GM19455 (cell line): ENCODE measurements around the gene TKTL1.
"Not testable (repeated sequence)": the region's sequence is repeated elsewhere in the genome, so short reads cannot be mapped to it uniquely, and the experiment has no call there.

Source experiments
- ATAC-seq: cut with Tn5 transposase; IDR thresholded peaks from one replicate; pipeline ENCODE4 v1.9.1; 2021; ENCODE audit not compliant: unreplicated experiment

TKTL1 gene, protein sequence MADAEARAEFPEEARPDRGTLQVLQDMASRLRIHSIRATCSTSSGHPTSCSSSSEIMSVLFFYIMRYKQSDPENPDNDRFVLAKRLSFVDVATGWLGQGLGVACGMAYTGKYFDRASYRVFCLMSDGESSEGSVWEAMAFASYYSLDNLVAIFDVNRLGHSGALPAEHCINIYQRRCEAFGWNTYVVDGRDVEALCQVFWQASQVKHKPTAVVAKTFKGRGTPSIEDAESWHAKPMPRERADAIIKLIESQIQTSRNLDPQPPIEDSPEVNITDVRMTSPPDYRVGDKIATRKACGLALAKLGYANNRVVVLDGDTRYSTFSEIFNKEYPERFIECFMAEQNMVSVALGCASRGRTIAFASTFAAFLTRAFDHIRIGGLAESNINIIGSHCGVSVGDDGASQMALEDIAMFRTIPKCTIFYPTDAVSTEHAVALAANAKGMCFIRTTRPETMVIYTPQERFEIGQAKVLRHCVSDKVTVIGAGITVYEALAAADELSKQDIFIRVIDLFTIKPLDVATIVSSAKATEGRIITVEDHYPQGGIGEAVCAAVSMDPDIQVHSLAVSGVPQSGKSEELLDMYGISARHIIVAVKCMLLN

DNA sequence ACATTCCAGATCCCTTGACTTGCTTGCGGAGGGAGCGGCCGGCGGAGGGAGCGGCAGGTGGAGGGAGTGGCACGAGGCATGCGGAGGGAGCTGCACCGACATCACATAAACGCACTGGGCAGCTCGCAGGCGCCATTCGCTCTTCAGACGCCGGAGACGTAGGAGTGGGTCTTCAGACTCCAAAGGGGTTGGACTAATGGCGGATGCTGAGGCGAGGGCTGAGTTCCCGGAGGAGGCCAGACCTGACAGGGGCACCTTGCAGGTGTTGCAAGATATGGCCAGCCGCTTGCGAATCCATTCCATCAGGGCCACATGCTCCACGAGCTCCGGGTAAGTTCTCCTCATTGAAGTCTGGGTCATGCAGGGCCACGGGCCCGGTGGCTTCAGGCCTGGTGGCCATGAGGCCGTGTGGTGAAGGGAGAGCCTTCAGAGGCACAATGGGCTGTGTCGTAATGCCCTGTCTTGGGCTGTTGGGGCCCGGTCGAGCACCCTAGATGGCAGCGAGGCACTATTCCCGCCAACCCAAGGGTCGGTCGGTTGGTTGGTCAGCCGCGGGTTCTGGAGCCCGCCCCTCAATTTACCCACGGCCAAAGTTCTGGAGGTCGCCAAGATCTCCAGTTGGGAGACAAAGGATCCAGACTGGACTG is at the start of gene TKTL1:
Gene TKTL1 (plus strand): TSS at position 132 of the 647 bp plus-strand sequence. CDS start 65 bp downstream, at position 197.
- ATAC-seq, result no peak

DNA sequence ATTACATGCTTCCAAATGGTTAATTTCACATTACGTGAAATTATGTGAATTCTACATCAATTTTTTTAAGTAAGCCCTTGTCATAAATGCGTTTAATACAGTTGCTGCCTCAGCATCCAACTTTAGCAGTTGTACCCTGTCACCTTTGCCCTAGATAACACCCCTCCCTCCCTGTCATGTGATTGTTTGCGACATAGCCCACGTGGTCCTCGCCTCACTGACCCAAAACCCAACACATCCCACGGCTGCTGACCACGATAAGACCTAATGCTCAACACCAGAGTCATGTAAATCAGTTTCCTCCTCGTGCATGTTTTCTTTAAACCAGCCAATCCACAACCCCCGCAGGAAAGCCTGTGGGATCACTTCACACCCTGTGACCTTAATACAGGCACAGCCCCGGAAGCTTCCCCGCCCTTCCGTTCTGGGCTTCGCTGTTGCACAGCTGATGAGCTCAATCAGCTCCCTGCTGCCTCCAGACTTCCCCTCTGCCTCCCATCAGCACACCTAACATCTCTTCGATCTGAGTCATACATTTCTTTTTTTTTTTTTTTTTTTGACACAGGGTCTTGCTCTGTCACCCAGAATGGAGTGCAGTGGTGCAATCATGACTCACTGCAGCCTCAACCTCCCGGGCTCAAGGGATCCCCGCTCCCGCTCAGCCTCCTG is 48.1 kb upstream of the TKTL1 start:
- ATAC-seq, result not testable (repeated sequence)

DNA sequence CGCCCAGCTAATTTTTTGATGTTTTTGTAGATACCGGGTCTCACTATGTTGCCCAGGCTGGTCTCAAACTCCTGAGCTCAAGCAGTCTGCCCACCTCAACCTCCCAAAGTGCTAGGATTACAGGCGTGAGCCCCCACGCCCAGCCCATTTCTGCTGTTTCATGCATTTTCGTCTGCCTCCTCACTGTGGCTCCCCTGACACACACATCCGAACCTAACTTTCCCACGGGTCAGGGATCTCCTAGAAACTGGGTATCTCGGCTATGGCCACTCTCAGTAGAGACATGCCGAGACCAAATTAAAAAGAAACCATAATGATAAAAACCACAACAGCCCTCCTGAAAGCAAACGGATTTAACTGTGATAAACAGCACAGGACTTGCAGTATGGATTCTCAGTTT is 47.5 kb upstream of the TKTL1 start:
- ATAC-seq, result not testable (repeated sequence)

DNA sequence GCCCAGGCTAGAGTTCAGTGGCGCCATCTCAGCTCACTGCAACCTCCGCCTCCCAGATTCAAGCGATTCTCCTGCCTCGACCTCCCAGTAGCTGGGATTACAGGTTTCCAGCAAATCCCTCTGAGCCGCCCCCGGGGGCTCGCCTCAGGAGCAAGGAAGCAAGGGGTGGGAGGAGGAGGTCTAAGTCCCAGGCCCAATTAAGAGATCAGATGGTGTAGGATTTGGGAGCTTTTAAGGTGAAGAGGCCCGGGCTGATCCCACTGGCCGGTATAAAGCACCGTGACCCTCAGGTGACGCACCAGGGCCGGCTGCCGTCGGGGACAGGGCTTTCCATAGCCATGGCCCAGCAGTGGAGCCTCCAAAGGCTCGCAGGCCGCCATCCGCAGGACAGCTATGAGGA is 38.3 kb upstream of the TKTL1 start, which contains the start of gene OPN1MW3:
Gene OPN1MW3 (plus strand): TSS at position 301 of the 400 bp plus-strand sequence. CDS start 38 bp downstream, at position 339.
- not testable (repeated sequence) for ATAC-seq

DNA sequence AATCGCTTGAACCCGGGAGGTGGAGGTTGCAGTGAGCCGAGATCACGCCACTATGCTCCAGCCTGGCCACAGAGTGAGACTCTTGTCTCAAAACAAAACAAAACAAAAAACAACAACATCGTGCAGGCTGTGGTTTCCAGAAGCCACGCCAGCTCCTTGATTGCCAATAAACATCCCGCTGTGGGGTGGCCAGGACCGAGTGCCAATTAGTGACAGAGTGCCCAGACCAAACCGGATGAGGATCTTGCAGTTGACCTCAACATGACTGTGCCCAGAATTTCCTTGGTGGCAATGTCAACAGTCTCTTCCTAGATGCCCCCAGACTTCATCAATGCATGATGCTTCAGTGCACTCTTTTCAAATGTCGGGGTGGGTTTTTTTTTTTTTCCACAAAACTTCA is 36.9 kb upstream of the TKTL1 start:
- ATAC-seq, result not testable (repeated sequence)

DNA sequence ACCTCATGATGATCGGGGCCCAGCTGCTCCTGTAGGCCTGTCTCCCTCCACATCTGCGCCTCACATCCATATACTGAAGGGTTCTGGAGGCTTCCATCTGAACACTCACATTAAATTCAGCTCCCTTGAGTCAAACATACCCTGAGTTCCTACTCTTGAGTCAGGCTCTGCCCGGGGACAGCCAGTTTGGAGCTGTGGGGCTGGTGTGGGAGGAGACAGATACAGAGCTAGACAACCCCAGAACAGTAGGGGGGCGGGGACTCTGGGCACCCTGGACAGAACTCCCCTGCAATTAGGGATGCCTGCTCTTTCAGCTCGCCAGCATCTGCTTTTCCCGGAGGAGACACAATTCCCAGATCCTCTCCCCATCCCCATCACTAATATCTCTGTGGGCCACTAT is 32.5 kb upstream of the TKTL1 start:
- ATAC-seq, result not testable (repeated sequence)

DNA sequence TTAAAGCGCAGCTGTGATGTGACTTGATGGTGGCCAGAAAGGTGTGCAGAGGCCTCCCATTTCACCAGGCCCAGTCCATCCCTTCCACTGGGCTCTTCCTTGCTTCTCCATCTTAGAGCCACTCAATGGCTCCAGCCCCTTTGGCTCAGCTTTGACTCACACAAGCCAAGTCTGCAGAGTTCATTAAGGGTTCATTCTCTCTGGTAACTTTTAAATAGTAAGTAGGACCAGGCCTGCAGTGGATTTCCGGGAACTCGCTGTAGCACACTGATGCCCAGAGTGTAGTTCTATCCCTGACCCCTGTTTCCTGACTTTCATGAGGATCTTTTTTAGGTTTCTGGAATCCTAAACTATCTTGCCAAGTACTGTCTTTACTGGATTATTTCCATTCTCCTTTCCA is 26.4 kb upstream of the TKTL1 start:
- ATAC-seq, result not testable (repeated sequence)

DNA sequence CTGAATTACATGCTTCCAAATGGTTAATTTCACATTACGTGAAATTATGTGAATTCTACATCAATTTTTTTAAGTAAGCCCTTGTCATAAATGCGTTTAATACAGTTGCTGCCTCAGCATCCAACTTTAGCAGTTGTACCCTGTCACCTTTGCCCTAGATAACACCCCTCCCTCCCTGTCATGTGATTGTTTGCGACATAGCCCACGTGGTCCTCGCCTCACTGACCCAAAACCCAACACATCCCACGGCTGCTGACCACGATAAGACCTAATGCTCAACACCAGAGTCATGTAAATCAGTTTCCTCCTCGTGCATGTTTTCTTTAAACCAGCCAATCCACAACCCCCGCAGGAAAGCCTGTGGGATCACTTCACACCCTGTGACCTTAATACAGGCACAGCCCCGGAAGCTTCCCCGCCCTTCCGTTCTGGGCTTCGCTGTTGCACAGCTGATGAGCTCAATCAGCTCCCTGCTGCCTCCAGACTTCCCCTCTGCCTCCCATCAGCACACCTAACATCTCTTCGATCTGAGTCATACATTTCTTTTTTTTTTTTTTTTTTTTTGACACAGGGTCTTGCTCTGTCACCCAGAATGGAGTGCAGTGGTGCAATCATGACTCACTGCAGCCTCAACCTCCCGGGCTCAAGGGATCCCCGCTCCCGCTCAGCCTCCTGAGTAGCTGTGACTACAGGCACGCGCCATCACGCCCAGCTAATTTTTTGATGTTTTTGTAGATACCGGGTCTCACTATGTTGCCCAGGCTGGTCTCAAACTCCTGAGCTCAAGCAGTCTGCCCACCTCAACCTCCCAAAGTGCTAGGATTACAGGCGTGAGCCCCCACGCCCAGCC is 10.9 kb upstream of the TKTL1 start:
- ATAC-seq, result not testable (repeated sequence)

DNA sequence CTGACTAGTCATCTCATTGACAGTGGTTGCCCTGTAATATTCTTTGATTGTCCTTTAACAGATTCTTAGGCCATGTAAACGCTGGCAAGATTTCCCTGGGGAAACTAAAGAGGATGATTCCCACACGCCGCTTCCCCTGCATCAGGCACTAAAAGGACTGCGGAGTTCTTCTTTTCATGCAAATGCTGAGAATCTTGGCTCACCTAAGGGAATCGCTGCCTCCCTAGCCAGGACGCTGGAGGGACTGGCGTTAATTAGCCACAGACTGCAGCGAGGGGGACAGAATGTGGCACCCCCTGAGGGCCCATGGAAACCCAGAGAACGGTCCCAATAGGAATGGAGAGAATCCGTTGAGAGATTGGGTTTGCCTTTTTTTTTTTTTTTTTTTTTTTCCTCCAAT is 9.2 kb upstream of the TKTL1 start:
- ATAC-seq, result not testable (repeated sequence)

DNA sequence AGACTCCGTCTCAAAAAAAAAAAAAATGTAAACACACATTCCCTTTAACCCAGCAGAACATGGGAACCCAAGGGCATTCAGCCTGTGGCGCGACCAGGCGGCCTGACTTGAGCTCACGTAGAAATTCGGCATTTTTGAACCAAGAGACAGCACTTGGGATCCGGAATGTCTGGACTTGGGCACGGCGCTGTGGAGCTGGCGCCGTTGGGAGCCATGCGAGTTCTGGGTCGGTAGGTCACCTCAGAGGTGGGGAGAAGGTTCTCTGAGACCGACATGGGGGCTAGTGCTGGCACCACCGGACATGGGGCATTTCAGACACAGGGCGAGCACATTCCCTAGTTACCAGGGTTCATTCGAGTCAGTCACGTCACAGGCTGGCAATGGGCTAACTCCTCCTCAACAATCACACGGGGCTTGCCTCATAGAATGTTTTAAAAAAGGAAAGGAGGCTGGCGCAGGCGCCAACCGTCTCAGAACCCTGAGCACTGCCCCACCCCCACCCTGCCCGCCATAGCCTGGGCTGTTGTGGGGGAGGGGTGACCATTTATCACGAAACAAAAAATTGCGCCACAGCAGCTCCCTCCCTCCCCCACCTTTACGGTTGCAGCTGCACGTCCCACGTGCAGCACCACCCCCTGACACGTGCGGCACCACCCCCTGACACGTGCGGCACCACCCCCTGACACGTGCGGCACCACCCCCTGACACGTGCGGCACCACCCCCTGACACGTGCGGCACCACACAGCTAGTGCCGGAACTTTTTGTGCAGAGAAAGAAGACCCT is 612 bp upstream of the TKTL1 start, which contains the start of gene TEX28:
Gene TEX28 (minus strand): TSS at position 334 of the 784 bp plus-strand sequence. CDS start 3,007 bp downstream, outside the sequence.
- no peak for ATAC-seq

DNA sequence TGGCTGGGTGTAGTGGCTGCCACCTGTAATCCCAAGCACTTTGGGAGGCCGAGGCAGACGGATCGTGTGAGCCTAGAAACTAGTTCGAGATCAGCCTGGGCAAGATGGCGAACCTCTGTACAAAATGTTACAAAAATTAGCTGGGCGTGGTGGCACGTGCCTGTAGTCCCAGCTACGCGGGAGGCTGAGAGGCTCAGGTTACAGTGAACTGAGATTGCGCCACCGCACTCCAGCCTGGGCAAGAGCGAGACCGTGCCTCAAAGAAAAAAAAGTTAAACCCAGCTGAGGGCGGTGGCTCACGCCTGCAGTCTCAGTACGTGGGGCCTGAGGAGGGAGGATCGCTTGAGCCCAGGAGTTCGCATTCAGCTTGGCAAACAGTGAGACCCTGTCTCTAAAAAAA is 1.1 kb downstream of the TKTL1 start:
- no peak for ATAC-seq

DNA sequence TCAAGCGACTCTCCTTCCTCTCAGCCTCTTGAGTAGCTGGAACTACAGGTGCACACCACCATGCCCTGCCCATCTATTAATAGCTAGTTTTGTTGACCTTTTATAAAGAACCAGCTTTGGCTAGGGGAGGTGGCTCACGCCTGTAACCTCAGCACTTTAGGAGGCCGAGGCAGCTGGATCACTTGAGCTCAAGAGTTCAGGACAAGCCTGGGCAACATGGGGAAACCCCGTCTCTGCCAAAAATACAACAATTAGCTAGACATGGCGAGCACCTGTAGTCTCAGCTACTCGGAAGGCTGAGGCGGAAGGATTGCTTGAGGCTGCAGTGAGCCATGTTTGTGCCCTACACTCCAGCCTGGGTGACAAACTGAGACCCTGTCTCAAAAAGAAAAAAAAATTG is 2.7 kb downstream of the TKTL1 start:
- ATAC-seq, result no peak

DNA sequence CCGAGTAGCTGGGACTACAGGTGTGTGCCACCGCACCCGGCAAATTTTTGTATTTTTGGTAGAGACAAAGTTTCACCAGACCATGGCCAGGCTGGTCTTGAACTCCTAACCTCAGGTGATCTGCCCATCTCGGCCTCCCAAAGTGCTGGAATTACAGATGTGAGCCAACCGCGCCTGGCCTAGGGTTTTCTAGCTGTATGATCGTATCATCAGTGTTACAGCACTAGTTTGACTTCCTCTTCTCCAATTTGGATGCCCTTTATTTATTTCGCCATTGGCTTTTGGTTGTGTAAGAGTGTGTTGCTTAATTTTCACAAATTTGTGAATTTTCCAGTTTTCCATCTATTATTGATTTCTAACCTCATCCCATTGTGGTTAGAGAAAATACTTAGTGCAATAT is 5.2 kb downstream of the TKTL1 start:
- no peak for ATAC-seq

DNA sequence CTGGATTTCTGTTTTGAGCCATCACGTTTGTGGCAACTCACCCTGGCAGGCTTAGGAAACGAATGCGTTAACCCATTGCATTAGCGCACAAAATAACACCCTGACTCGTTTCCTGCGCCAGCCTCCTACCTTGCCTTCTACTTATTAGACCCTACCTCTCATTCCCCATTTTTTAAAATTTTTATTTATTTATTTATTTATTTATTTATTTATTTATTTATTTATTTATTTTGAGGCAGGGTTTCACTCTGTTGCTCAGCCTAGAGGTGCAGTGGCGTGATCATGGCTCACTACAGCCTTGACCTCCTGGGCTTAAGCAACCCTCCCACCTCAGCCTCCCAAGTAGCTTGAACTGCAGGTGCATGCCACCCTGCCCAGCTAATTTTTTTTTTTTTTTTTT is 7.4 kb downstream of the TKTL1 start:
- ATAC-seq, result not testable (repeated sequence)

DNA sequence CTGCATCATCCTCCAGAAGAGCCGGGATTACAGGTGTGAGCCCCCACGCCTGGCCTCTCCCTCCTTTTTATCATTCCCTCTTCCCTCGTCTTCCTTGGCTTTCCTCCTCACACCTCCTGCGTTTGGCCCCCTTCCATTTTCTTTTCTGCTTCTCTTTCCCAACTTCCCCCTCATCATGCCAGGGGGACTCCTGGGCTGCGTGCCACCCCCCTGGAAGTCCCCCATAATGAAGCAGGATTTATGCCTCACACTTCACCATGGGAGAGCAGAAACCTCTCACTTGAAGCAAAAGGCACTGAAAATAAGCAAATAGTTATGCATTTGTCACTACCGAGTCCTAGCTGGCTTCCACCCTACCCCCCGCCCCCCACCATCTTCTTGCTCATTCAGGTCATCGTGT is 7.9 kb downstream of the TKTL1 start:
- ATAC-seq, result no peak

DNA sequence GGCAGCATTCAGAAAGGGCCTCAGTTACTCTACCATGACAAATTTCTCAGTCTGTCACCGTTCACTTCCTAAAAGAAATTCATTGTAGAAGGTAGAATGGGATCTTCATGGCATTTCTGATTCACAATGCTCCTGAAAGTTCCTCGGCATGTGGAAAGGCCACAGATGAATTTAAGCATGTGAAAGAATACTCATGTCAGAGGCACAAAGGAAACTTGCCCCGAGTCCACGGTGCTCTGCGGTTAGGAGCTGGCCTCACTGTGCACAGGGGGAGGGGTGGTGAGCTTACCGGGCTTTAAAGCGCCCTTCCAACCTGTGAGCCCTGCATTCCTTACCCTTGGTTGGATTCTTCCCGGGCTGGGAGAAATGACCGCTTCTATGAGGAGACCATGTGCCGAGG is 9.3 kb downstream of the TKTL1 start:
- no peak for ATAC-seq

DNA sequence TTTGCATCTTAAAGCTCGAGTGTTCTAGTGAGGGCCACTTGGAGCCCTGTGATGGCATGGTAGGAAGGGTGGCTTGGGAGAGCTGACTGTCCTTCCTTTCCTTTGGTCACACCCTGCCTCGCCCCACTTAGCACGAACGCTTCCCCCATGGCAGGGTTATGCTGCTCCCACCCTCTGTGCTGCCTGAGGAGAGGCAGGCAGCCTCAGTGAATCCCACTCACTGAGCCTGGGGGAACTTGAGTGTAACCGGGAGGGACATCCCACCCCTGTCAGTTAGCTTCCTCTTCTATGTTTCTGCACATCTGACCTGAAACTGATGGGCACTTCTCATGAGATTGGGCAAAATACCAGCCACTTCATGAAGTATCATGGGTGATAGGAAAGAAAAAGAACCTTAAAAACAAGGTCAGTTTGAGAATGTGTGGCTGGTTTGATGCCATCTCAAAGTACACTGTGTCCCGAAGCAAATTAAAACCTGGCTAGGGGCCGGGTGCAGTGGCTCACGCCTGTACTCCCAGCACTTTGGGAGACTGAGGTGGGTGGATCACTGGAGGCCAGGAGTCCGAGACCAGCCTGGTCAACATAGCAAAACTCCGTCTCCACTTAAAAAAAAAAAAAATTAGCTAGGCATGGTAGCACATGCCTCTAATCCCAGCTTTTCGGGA is 10.1 kb downstream of the TKTL1 start:
- no peak for ATAC-seq

DNA sequence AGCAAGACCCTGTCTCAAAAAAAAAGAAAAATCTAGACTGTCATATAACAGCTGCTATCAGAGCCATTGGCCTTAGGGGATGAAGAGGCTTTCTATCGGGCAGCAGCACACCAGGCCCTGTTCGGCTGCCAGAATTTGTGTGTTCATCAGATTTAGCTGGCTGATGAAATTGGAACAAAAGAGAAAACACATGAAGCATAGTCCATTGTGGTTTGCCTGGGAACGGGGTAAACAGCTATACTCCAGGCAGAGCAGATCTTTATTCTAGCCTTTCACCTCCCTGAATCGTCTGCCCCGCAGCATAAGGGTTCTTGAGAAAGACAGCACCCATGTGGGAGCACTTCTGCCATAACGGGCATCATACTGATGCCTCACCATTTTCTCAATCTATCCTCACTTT is 11.6 kb downstream of the TKTL1 start:
- no peak for ATAC-seq
